ENCODE measurements around the gene ZFYVE1.

DNA sequence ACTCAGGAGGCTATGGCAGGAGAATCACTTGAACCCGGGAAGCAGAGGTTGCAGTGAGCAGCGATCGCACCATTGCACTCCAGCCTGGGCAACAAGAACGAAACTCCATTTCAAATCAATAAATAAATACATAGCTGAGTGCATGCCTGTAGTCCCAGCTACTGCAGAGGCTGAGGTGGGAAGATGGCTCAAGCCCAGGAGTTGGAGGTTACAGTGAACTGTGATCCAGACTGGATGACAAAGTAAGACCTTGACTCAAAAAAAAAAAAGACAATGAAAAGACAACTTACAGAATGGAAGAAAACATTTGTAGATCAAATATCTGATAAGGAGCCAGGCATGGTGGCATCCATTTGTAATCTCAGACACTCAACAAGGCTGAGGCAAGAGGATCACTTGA lies 27.6 kb downstream of the ZFYVE1 start:
- TF ChIP-seq, protein P1, sequence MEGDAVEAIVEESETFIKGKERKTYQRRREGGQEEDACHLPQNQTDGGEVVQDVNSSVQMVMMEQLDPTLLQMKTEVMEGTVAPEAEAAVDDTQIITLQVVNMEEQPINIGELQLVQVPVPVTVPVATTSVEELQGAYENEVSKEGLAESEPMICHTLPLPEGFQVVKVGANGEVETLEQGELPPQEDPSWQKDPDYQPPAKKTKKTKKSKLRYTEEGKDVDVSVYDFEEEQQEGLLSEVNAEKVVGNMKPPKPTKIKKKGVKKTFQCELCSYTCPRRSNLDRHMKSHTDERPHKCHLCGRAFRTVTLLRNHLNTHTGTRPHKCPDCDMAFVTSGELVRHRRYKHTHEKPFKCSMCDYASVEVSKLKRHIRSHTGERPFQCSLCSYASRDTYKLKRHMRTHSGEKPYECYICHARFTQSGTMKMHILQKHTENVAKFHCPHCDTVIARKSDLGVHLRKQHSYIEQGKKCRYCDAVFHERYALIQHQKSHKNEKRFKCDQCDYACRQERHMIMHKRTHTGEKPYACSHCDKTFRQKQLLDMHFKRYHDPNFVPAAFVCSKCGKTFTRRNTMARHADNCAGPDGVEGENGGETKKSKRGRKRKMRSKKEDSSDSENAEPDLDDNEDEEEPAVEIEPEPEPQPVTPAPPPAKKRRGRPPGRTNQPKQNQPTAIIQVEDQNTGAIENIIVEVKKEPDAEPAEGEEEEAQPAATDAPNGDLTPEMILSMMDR (conservative IDR thresholded peaks at IDR 0.05; ENCODE audit: low read length), result no peak
- TF ChIP-seq EZH2phosphoT487 (IDR thresholded peaks at IDR 0.05; ENCODE audit: borderline replicate concordance, low read depth, low read length), result no peak

All from OCI-LY7 (cell line).